Measurements from ENCODE around the gene TPP2.
A peak's percentile ranks its signal among the peaks of the same experiment; 100 is the strongest.

TPP2 gene

DNA sequence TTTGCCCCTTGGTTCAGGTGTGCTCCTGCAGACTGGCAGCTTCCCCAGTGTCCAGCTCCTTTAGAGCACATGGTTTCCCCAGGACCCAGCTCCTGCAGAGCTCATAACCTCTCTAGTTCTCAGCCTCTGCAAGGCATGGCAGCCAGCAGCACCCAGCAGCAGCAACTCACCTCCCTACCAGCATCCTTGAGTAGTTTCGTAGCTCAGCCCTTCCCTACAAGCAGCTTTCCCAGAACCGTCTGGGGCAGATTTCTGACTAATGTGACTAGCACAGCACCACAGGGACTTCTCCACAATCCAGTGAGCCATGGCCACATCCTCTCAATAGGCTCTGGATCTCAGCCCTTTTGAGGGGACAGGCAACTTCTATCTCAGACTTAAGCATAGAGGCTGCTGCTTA lies 112.2 kb downstream of the TPP2 start:
- H2BK120ac ChIP-seq (ENCODE audit: low read depth, low read length) = no peak overlapping the region
- H3K36me3 ChIP-seq (replicated peaks in 1 of 2; ENCODE audit: control insufficient read depth in 2 of 2, insufficient read depth in 2 of 2, low read length in 2 of 2) = no peaks in the 10 kb centered on the region
- no peak overlapping the region for H2BK12ac ChIP-seq (ENCODE audit: low read length)
- H3K4me3 ChIP-seq (ENCODE audit: low read length in 2 of 2) = peak overlapping the region in 1 of 2 donors; percentile 14
- H3K4ac ChIP-seq (ENCODE audit: low read length) = no peak overlapping the region
- no peak overlapping the region for H3K23ac ChIP-seq (ENCODE audit: low read depth, low read length, poor library complexity)
- no peak overlapping the region for H3K4me2 ChIP-seq (ENCODE audit: insufficient read depth, low read length, poor library complexity, severe bottlenecking)
- WGBS, 2 donors (ENCODE audit: extremely low coverage in 2 of 2, insufficient read length in 2 of 2, insufficient replicate concordance in 1 of 2) = no CpG with 5 or more reads among the region's 2 CpGs
- no peak overlapping the region for H2BK15ac ChIP-seq (ENCODE audit: low read length)
- no peaks in the 10 kb centered on the region for H3K4me1 ChIP-seq (ENCODE audit: control insufficient read depth in 2 of 2, insufficient read depth in 1 of 2, low read depth in 1 of 2, low read length in 2 of 2)
- H2BK5ac ChIP-seq (ENCODE audit: low read length) = no peak overlapping the region
- H4K91ac ChIP-seq (ENCODE audit: low read depth, low read length, poor library complexity) = no peak overlapping the region
- no peak for DNase-seq (ENCODE audit: low spot score)
- no peak overlapping the region for H4K8ac ChIP-seq (ENCODE audit: low read depth, low read length)
- no peak overlapping the region for H3K9ac ChIP-seq (ENCODE audit: low read depth, low read length, poor library complexity)
- H3K18ac ChIP-seq (ENCODE audit: low read length) = peak overlapping the region; percentile 18
- no peak overlapping the region for H2AK5ac ChIP-seq (ENCODE audit: low read depth, low read length)
- H3K9me3 ChIP-seq (replicated peaks in 1 of 2; ENCODE audit: control insufficient read depth in 2 of 2, insufficient read depth in 1 of 2, low read depth in 1 of 2, low read length in 2 of 2) = peaks cover 0 to 5% of the 10 kb centered on the region in 2 donors
- no peaks in the 10 kb centered on the region for H3K79me1 ChIP-seq (ENCODE audit: low read depth, low read length)
- H3K14ac ChIP-seq (ENCODE audit: low read length) = no peak overlapping the region
- no peak overlapping the region for H2AFZ ChIP-seq (ENCODE audit: low read length)
- H3K27me3 ChIP-seq (ENCODE audit: control insufficient read depth in 3 of 3, insufficient read depth in 3 of 3, low read depth in 1 of 3, low read length in 3 of 3) = no peaks in the 10 kb centered on the region
- no peak overlapping the region for H3K27ac ChIP-seq (replicated peaks; ENCODE audit: low read length)

GRCh38 chr13:102709536-102709935 lies 112.8 kb downstream of the TPP2 start:
- H3K9me3 ChIP-seq (replicated peaks in 1 of 2; ENCODE audit: control insufficient read depth in 2 of 2, insufficient read depth in 1 of 2, low read depth in 1 of 2, low read length in 2 of 2) = peaks cover 0 to 5% of the 10 kb centered on the region in 2 donors
- H2BK120ac ChIP-seq (ENCODE audit: low read depth, low read length) = no peak overlapping the region
- no peak overlapping the region for H3K23ac ChIP-seq (ENCODE audit: low read depth, low read length, poor library complexity)
- H3K14ac ChIP-seq (ENCODE audit: low read length) = no peak overlapping the region
- no peak overlapping the region for H3K27ac ChIP-seq (replicated peaks; ENCODE audit: low read length)
- H3K9ac ChIP-seq (ENCODE audit: low read depth, low read length, poor library complexity) = no peak overlapping the region
- H3K18ac ChIP-seq (ENCODE audit: low read length) = no peak overlapping the region
- H3K79me1 ChIP-seq (ENCODE audit: low read depth, low read length) = no peaks in the 10 kb centered on the region
- no peak overlapping the region for H2AK5ac ChIP-seq (ENCODE audit: low read depth, low read length)
- H4K8ac ChIP-seq (ENCODE audit: low read depth, low read length) = no peak overlapping the region
- H2BK15ac ChIP-seq (ENCODE audit: low read length) = no peak overlapping the region
- H2BK5ac ChIP-seq (ENCODE audit: low read length) = no peak overlapping the region
- H2BK12ac ChIP-seq (ENCODE audit: low read length) = no peak overlapping the region
- H3K36me3 ChIP-seq (replicated peaks in 1 of 2; ENCODE audit: control insufficient read depth in 2 of 2, insufficient read depth in 2 of 2, low read length in 2 of 2) = no peaks in the 10 kb centered on the region
- H3K4me1 ChIP-seq (ENCODE audit: control insufficient read depth in 2 of 2, insufficient read depth in 1 of 2, low read depth in 1 of 2, low read length in 2 of 2) = no peaks in the 10 kb centered on the region
- H3K27me3 ChIP-seq (ENCODE audit: control insufficient read depth in 3 of 3, insufficient read depth in 3 of 3, low read depth in 1 of 3, low read length in 3 of 3) = no peaks in the 10 kb centered on the region
- no peak overlapping the region for H4K91ac ChIP-seq (ENCODE audit: low read depth, low read length, poor library complexity)
- H3K4ac ChIP-seq (ENCODE audit: low read length) = no peak overlapping the region
- no peak overlapping the region for H2AFZ ChIP-seq (ENCODE audit: low read length)
- no peak overlapping the region for H3K4me3 ChIP-seq (ENCODE audit: low read length in 2 of 2)
- H3K4me2 ChIP-seq (ENCODE audit: insufficient read depth, low read length, poor library complexity, severe bottlenecking) = no peak overlapping the region
- no peak for DNase-seq (ENCODE audit: low spot score)

DNA sequence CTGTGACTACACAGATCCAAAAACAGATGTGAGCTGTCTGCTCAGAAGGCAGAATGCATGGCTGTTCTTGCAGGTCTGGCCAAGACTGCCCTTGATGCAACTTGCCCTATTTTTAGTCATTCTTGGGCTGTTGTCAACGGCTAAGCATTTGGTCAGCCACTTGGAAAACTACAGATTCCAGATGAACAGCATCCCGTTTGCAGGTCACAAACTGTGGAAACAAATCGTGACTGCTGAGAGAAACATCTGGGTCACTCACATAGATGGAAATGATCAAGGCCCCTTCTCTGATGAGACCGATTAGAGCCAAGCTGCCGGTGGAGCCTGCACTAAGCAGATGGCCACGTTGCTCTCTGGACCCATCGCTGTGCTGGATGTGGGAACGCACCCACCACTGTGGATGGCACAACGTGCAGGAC lies 113.5 kb downstream of the TPP2 start:
- Histone ChIP-seq H3K4ac (ENCODE audit: low read length) (no peak overlapping the region), H2BK5ac (ENCODE audit: low read length) (no peak overlapping the region), H3K9me3 (replicated peaks in 1 of 2; ENCODE audit: control insufficient read depth in 2 of 2, insufficient read depth in 1 of 2, low read depth in 1 of 2, low read length in 2 of 2) (peaks cover 0 to 5% of the 10 kb centered on the region in 2 donors), H4K8ac (ENCODE audit: low read depth, low read length) (no peak overlapping the region), H2BK120ac (ENCODE audit: low read depth, low read length) (no peak overlapping the region), H2BK15ac (ENCODE audit: low read length) (no peak overlapping the region), H2AK5ac (ENCODE audit: low read depth, low read length) (no peak overlapping the region), H3K36me3 (replicated peaks in 1 of 2; ENCODE audit: control insufficient read depth in 2 of 2, insufficient read depth in 2 of 2, low read length in 2 of 2) (no peaks in the 10 kb centered on the region), H3K27me3 (ENCODE audit: control insufficient read depth in 3 of 3, insufficient read depth in 3 of 3, low read depth in 1 of 3, low read length in 3 of 3) (no peaks in the 10 kb centered on the region), H3K14ac (ENCODE audit: low read length) (no peak overlapping the region), H3K79me1 (ENCODE audit: low read depth, low read length) (no peaks in the 10 kb centered on the region), H3K4me1 (ENCODE audit: control insufficient read depth in 2 of 2, insufficient read depth in 1 of 2, low read depth in 1 of 2, low read length in 2 of 2) (no peaks in the 10 kb centered on the region), H4K91ac (ENCODE audit: low read depth, low read length, poor library complexity) (no peak overlapping the region), H2BK12ac (ENCODE audit: low read length) (no peak overlapping the region), H2AFZ (ENCODE audit: low read length) (no peak overlapping the region), H3K27ac (replicated peaks; ENCODE audit: low read length) (no peak overlapping the region), H3K4me2 (ENCODE audit: insufficient read depth, low read length, poor library complexity, severe bottlenecking) (no peak overlapping the region), H3K18ac (ENCODE audit: low read length) (no peak overlapping the region), H3K4me3 (ENCODE audit: low read length in 2 of 2) (no peak overlapping the region), H3K23ac (ENCODE audit: low read depth, low read length, poor library complexity) (no peak overlapping the region), H3K9ac (ENCODE audit: low read depth, low read length, poor library complexity) (no peak overlapping the region)
- no CpG with 5 or more reads among the region's 9 CpGs for WGBS, 2 donors (ENCODE audit: extremely low coverage in 2 of 2, insufficient read length in 2 of 2, insufficient replicate concordance in 1 of 2)
- no peak for DNase-seq (ENCODE audit: low spot score)

DNA sequence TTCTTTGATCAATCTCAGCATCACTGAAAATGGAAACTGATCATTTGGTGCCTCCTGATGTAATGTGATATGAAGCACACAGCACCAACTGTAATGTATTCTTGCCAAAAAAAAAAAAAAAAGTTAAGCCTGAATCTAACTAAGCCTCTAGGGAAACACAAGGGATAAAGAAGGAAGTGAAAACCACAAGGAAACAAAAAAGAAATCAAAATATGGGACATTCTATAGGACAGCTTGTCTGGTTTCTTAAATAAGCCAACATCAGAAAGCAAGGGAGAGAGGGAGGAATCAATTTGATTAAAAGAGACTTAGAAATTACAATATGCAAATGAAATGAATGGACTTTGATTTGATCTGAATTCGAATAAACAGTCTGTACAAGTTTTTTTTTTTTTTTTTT lies 118.7 kb downstream of the TPP2 start:
- no peak overlapping the region for H3K4me2 ChIP-seq (ENCODE audit: insufficient read depth, low read length, poor library complexity, severe bottlenecking)
- H3K4ac ChIP-seq (ENCODE audit: low read length) = no peak overlapping the region
- no peak overlapping the region for H3K4me3 ChIP-seq (ENCODE audit: low read length in 2 of 2)
- H3K4me1 ChIP-seq (ENCODE audit: control insufficient read depth in 2 of 2, insufficient read depth in 1 of 2, low read depth in 1 of 2, low read length in 2 of 2) = no peaks in the 10 kb centered on the region
- WGBS, 2 donors (ENCODE audit: extremely low coverage in 2 of 2, insufficient read length in 2 of 2, insufficient replicate concordance in 1 of 2) = no CpG with 5 or more reads among the region's 1 CpG
- H3K27ac ChIP-seq (replicated peaks; ENCODE audit: low read length) = no peak overlapping the region
- no peak overlapping the region for H2BK120ac ChIP-seq (ENCODE audit: low read depth, low read length)
- no peak overlapping the region for H4K91ac ChIP-seq (ENCODE audit: low read depth, low read length, poor library complexity)
- no peak overlapping the region for H3K14ac ChIP-seq (ENCODE audit: low read length)
- H2BK15ac ChIP-seq (ENCODE audit: low read length) = no peak overlapping the region
- H3K79me1 ChIP-seq (ENCODE audit: low read depth, low read length) = no peaks in the 10 kb centered on the region
- no peak overlapping the region for H2BK5ac ChIP-seq (ENCODE audit: low read length)
- DNase-seq (ENCODE audit: low spot score) = no peak
- no peak overlapping the region for H2BK12ac ChIP-seq (ENCODE audit: low read length)
- H3K27me3 ChIP-seq (ENCODE audit: control insufficient read depth in 3 of 3, insufficient read depth in 3 of 3, low read depth in 1 of 3, low read length in 3 of 3) = no peaks in the 10 kb centered on the region
- H2AFZ ChIP-seq (ENCODE audit: low read length) = no peak overlapping the region
- no peak overlapping the region for H3K18ac ChIP-seq (ENCODE audit: low read length)
- H3K23ac ChIP-seq (ENCODE audit: low read depth, low read length, poor library complexity) = no peak overlapping the region
- H2AK5ac ChIP-seq (ENCODE audit: low read depth, low read length) = no peak overlapping the region
- H3K9ac ChIP-seq (ENCODE audit: low read depth, low read length, poor library complexity) = no peak overlapping the region
- no peak overlapping the region for H4K8ac ChIP-seq (ENCODE audit: low read depth, low read length)
- H3K9me3 ChIP-seq (replicated peaks in 1 of 2; ENCODE audit: control insufficient read depth in 2 of 2, insufficient read depth in 1 of 2, low read depth in 1 of 2, low read length in 2 of 2) = no peaks in the 10 kb centered on the region
- no peaks in the 10 kb centered on the region for H3K36me3 ChIP-seq (replicated peaks in 1 of 2; ENCODE audit: control insufficient read depth in 2 of 2, insufficient read depth in 2 of 2, low read length in 2 of 2)

Measured in neuronal stem cell (in vitro differentiated cells).